K562 (cell line): ENCODE data around the gene LRRC4B. TPM values are rescaled to one million over a fixed set of nuclear protein-coding genes. Genes with fewer than 3 reads are reported as not detected.

Source experiments
- CHD4 ChIP-seq: fragments of 200-600 bp; sonication (generic); IDR thresholded peaks from 3 replicates; pipeline ENCODE4 v1.6.1; 2012; ENCODE audit warnings: low read depth, mild to moderate bottlenecking, mixed read lengths, low read length, inconsistent platforms; ENCODE audit not compliant: insufficient read depth, insufficient replicate concordance, poor library complexity, severe bottlenecking
- FOSL1 ChIP-seq: fragments of 200-800 bp; sonication (Bioruptor generic); conservative IDR thresholded peaks from 2 replicates; pipeline ENCODE4 v1.6.1; 2016; ENCODE audit warnings: missing genetic modification characterization, missing compliant biosample characterization
- HMG20B ChIP-seq: fragments of 250-450 bp; sonication (Bioruptor Pico); IDR thresholded peaks from 2 replicates; pipeline ENCODE4 v1.5.0; 2021; ENCODE audit warnings: mild to moderate bottlenecking
- MAFK ChIP-seq: IDR thresholded peaks from 2 replicates; pipeline ENCODE4 v1.6.1; 2011; ENCODE audit warnings: low read length, improper control_type of control experiment
- ZHX1 ChIP-seq: fragments of 150-350 bp; conservative IDR thresholded peaks from 2 replicates; pipeline ENCODE4 v1.6.1; 2014; ENCODE audit warnings: low read length
- polyA plus RNA-seq, 8 experiments: library from polyadenylated mRNA; depleted of rRNA in 4 of 8; stranded (reverse) in 5 of 8; unstranded in 3 of 8; fragments of >200 nt; fragmentation: Nextera tagmentation in 2 of 8; fragmentation: Illumina TruSeq in 1 of 8; extraction: Ambion mirVana in 2 of 8; extraction: Trizol in 1 of 8; gene quantifications; 2 replicates each; pipeline versions ENCODE4 v1.2.1 to v1.2.3, GENCODE V29; 2011 to 2014; ENCODE audit warnings: inconsistent platforms in 1 of 8, missing spikeins in 1 of 8
- total RNA-seq, 7 experiments: library from RNA; depleted of rRNA in 6 of 7; stranded (reverse); fragments of >200 nt in 6 of 7; fragmentation: Illumina TruSeq in 2 of 7; extraction: Trizol in 2 of 7; gene quantifications; 2 replicates each; pipeline versions ENCODE4 v1.2.1 to v1.2.3, GENCODE V29; 2011 to 2021; ENCODE audit warnings: low replicate concordance in 1 of 7
- TF ChIP-seq, protein P1 (sequence below): fragments of 200-800 bp; sonication (Bioruptor generic); IDR thresholded peaks from 2 replicates; pipeline ENCODE4 v1.6.1; 2017; ENCODE audit warnings: missing genetic modification characterization, missing compliant biosample characterization

Gene LRRC4B
- total and polyA plus RNA-seq, 9 of the 15 experiments (the other 6 are each of a cell fraction or from before 2014, with no cell fraction given) = 0.18 to 9.6 (median 2.9) TPM; not detected in 2

GRCh38 chr19:50573741-50574461 is 5.7 kb upstream of the LRRC4B start (continued):
- TF ChIP-seq MAFK = peak; percentile 61; the same call in 1 of the 2 replicates
- 0 out of 2 replicates have a peak, but pooled peaks have one; percentile 31 for TF ChIP-seq FOSL1
- TF ChIP-seq ZHX1 = no peak
- TF ChIP-seq, protein P1, sequence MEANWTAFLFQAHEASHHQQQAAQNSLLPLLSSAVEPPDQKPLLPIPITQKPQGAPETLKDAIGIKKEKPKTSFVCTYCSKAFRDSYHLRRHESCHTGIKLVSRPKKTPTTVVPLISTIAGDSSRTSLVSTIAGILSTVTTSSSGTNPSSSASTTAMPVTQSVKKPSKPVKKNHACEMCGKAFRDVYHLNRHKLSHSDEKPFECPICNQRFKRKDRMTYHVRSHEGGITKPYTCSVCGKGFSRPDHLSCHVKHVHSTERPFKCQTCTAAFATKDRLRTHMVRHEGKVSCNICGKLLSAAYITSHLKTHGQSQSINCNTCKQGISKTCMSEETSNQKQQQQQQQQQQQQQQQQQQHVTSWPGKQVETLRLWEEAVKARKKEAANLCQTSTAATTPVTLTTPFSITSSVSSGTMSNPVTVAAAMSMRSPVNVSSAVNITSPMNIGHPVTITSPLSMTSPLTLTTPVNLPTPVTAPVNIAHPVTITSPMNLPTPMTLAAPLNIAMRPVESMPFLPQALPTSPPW (CRISPR knock-in tag) = 0 out of 2 replicates have a peak, but pooled peaks have one; percentile 15
- TF ChIP-seq CHD4 = no peak
- TF ChIP-seq HMG20B = no peak
